Lung (tissue), 12 donors: ENCODE measurements around the gene CDKL5. TPM values are rescaled to one million over a fixed set of nuclear protein-coding genes. Genes with fewer than 3 reads are reported as not detected.

ENCODE experiments used
- ATAC-seq: fragments of 200-7000 bp; cut with Tn5 transposase; one replicate; pipeline ENCODE4 v1.9.1; 2020; ENCODE audit warnings: moderate number of reproducible peaks; ENCODE audit not compliant: insufficient read depth, low FRiP score
- DNase-seq, 3 donors: peaks; one replicate each; pipeline ENCODE4 v3.0.0-alpha.2; 2013 to 2017
- H3K27ac ChIP-seq, 2 donors: one replicate each; pipeline ENCODE4 v1.5.1; 2013; ENCODE audit warnings: mild to moderate bottlenecking in 2 of 2, moderate library complexity in 2 of 2, control low read depth in 1 of 2, inconsistent platforms in 1 of 2, low read depth in 1 of 2, low read length in 1 of 2
- H3K27me3 ChIP-seq, 3 donors: one replicate each; pipeline ENCODE4 v1.5.1; 2013; ENCODE audit warnings: low read length in 2 of 3; ENCODE audit not compliant: control insufficient read depth in 3 of 3, insufficient read depth in 3 of 3
- H3K36me3 ChIP-seq, 4 donors: one replicate each; pipeline ENCODE4 v1.5.1; 2013; ENCODE audit warnings: low read length in 4 of 4, mild to moderate bottlenecking in 1 of 4, moderate library complexity in 1 of 4; ENCODE audit not compliant: control insufficient read depth in 4 of 4, insufficient read depth in 4 of 4
- H3K4me1 ChIP-seq, 5 donors: one replicate each; pipeline ENCODE4 v1.5.1; 2013; ENCODE audit warnings: low read length in 5 of 5, mild to moderate bottlenecking in 2 of 5, moderate library complexity in 1 of 5; ENCODE audit not compliant: control insufficient read depth in 5 of 5, insufficient read depth in 5 of 5
- H3K4me3 ChIP-seq: one replicate; pipeline ENCODE4 v1.5.1; 2013; ENCODE audit warnings: mild to moderate bottlenecking, control low read depth, moderate library complexity
- H3K9ac ChIP-seq, 2 donors: one replicate each; pipeline ENCODE4 v1.5.1; 2013; ENCODE audit warnings: low read length in 2 of 2, control low read depth in 1 of 2; ENCODE audit not compliant: insufficient read depth in 1 of 2
- H3K9me3 ChIP-seq, 4 donors: one replicate each; pipeline ENCODE4 v1.5.1; 2013; ENCODE audit warnings: low read length in 3 of 4, mild to moderate bottlenecking in 1 of 4, moderate library complexity in 1 of 4; ENCODE audit not compliant: control insufficient read depth in 4 of 4, insufficient read depth in 3 of 4
- WGBS, 2 donors: extraction: QIAGEN DNeasy Blood & Tissue Kit; methylation state at CpG; one replicate each; pipeline ENCODE4 v1.1.7; 2013; 5-methylcytosine and 5-hydroxymethylcytosine counted together
- polyA plus RNA-seq, 2 donors: library from polyadenylated mRNA; stranded (reverse); fragments of 200-250 nt; gene quantifications; one replicate each; pipeline ENCODE4 v1.2.1, GENCODE V29; 2013
- total RNA-seq, 2 donors: library from RNA; depleted of rRNA in 1 of 2; stranded (reverse); fragments of >200 nt in 1 of 2; gene quantifications; one replicate each; pipeline ENCODE4 v1.2.1, GENCODE V29; 2014 to 2021
- TF ChIP-seq, protein P1 (sequence below): IDR thresholded peaks from 2 replicates; pipeline ENCODE4 v1.5.1; 2012; ENCODE audit warnings: mild to moderate bottlenecking; ENCODE audit errors: control extremely low read depth, extremely low read depth
- donor health status: control.
- donor health status: control.
- donor health status: Bipolar disorder and iron deficiency.
- donor health status: healthy.
- donor health status: DM: yes; HTN: yes; CAD: no.

CDKL5 gene
- total and polyA plus RNA-seq, 4 donors: 3.2 to 37.3 (median 16.3) TPM

DNA sequence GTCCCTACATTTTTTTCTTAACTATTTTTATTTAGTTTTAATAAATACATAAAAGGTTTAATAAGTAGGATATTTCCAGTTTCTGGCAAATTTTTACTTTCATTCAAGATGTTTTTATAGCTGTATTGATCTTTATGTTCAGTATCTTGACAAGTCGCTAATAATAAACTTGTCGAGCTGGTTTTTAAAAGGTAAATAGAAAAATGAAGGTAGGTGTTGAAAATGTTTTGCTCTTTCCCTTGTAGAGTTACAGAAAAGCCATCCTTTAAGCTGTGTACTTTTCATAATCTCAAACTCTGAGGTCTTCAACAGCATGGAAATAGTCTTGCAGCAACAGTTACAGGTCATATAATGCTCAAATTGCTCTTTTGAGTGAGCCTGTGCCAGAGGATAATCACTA lies 193.9 kb downstream of the CDKL5 start:
- Histone ChIP-seq H3K36me3 (peaks cover 0 to 2% (median 0%) of the 10 kb centered on the region in 4 donors), H3K27ac (no peak overlapping the region), H3K27me3 (peaks cover 0 to 14% (median 13%) of the 10 kb centered on the region in 3 donors), H3K4me1 (peaks cover 0 to 5% (median 0%) of the 10 kb centered on the region in 5 donors), H3K9ac (no peak overlapping the region), H3K9me3 (no peaks in the 10 kb centered on the region), H3K4me3 (no peak overlapping the region)
- TF ChIP-seq, protein P1, sequence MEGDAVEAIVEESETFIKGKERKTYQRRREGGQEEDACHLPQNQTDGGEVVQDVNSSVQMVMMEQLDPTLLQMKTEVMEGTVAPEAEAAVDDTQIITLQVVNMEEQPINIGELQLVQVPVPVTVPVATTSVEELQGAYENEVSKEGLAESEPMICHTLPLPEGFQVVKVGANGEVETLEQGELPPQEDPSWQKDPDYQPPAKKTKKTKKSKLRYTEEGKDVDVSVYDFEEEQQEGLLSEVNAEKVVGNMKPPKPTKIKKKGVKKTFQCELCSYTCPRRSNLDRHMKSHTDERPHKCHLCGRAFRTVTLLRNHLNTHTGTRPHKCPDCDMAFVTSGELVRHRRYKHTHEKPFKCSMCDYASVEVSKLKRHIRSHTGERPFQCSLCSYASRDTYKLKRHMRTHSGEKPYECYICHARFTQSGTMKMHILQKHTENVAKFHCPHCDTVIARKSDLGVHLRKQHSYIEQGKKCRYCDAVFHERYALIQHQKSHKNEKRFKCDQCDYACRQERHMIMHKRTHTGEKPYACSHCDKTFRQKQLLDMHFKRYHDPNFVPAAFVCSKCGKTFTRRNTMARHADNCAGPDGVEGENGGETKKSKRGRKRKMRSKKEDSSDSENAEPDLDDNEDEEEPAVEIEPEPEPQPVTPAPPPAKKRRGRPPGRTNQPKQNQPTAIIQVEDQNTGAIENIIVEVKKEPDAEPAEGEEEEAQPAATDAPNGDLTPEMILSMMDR: no peak
- WGBS, 2 donors: 68 to 89% methylated on average over 2 of the region's 2 CpGs
- DNase-seq (peak in 2 of 3 donors; percentile 2 to 9), ATAC-seq (no peak)

DNA sequence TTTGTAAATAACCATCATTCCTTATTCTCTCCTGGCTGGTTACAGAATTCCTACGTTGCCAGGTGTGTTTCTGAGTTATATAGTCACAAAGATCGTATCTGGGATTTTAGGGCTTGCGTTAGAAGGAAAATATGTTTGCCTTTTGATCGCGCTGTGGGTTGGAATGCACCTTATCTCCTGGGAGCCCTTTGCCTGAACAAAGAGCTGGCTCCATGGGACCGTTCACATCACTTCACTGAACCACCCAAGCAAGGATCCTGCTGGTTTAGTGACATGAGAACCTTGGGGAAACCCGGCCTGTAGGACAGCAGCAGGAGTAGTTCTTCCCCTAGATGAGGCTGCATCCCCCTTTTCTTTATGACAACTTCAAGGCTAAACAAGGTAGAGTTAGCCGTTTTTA lies 194.9 kb downstream of the CDKL5 start:
- TF ChIP-seq, protein P1: no peak
- Histone ChIP-seq H3K4me3 (no peak overlapping the region), H3K9ac (no peak overlapping the region), H3K27me3 (peaks cover 0 to 14% (median 7%) of the 10 kb centered on the region in 3 donors), H3K36me3 (peaks cover 0 to 5% (median 0%) of the 10 kb centered on the region in 4 donors), H3K4me1 (peaks cover 0 to 5% (median 0%) of the 10 kb centered on the region in 5 donors), H3K9me3 (peaks cover 0 to 3% (median 0%) of the 10 kb centered on the region in 4 donors), H3K27ac (no peak overlapping the region)
- ATAC-seq (no peak), DNase-seq (peak in 2 of 3 donors; percentile 7 to 13)
- WGBS, 2 donors: 74 to 86% methylated on average over 8 of the region's 8 CpGs

DNA sequence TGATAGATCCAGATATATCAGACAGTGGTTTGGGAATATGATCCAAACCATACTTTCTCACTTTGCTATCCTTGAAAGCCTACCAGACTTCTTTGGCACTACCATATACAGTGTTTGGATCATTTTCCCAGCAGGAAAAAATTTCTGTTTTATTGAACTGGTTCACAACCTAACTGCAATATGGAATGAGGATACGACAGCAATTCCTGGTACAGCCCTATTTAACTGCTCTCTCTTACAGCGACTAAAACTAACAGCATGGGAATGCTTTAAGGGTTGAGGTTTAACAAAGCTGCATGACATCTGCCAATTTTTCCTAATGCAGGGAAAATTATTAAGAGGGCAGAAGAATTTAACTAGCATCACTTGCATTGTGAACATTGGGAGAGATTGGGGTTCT lies 199.2 kb downstream of the CDKL5 start:
- peaks cover 0 to 5% (median 0%) of the 10 kb centered on the region in 5 donors for H3K4me1 ChIP-seq
- WGBS, 2 donors: 86 to 90% methylated on average over 2 of the region's 2 CpGs
- no peak for DNase-seq
- H3K27ac ChIP-seq: no peak overlapping the region
- peaks cover 0 to 7% (median 3%) of the 10 kb centered on the region in 4 donors for H3K36me3 ChIP-seq
- H3K9me3 ChIP-seq: peaks cover 0 to 5% (median 0%) of the 10 kb centered on the region in 4 donors
- no peak for ATAC-seq
- no peak overlapping the region for H3K9ac ChIP-seq
- H3K27me3 ChIP-seq: peaks cover 0 to 13% (median 2%) of the 10 kb centered on the region in 3 donors
- TF ChIP-seq, protein P1: no peak
- no peak overlapping the region for H3K4me3 ChIP-seq

DNA sequence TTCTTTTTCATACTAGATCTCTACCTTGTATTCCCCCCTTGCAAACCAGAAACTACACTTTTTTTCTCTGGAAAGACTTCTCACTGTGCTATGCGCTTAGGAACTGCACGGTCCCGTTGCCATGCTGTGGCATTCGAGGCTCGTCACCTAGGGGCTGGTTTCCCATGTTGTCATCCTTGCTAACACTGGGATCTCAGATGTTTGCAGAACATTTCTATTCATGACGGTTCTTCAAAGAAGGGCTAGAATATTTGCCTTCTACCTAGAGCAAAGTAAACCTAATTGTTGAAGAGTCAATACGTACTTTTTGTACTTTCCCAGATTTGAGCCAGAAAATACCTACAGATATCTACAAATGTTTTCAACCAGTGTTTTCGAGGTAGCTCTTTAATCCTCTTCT lies 205.5 kb downstream of the CDKL5 start:
- no peak for ATAC-seq
- Histone ChIP-seq H3K36me3 (peaks cover 1 to 6% (median 3%) of the 10 kb centered on the region in 4 donors), H3K9me3 (peaks cover 0 to 2% (median 0%) of the 10 kb centered on the region in 4 donors), H3K27me3 (peaks cover 0 to 6% (median 6%) of the 10 kb centered on the region in 3 donors), H3K9ac (no peak overlapping the region), H3K4me3 (no peak overlapping the region), H3K4me1 (no peaks in the 10 kb centered on the region), H3K27ac (no peak overlapping the region)
- 74 to 97% methylated on average over 8 of the region's 8 CpGs for WGBS, 2 donors
- DNase-seq: no peak
- TF ChIP-seq, protein P1: no peak
